HEK293 (cell line): ENCODE results near the gene CLTC.

ENCODE experiments used
- CTCF ChIP-seq: fragments of 450-650 bp; formaldehyde crosslinking; IDR thresholded peaks from 2 replicates; pipeline ENCODE4 v1.5.1; 2016; ENCODE audit warnings: missing biosample characterization, missing genetic modification characterization
- IKZF3 ChIP-seq: fragments of 450-650 bp; IDR thresholded peaks from 2 replicates; pipeline ENCODE4 v1.5.0; 2018; ENCODE audit warnings: missing biosample characterization, mild to moderate bottlenecking, missing genetic modification characterization, moderate library complexity
- PRDM2 ChIP-seq: fragments of 450-650 bp; formaldehyde crosslinking; IDR thresholded peaks from 2 replicates; pipeline ENCODE4 v1.5.1; 2016; ENCODE audit warnings: missing biosample characterization, missing genetic modification characterization, borderline replicate concordance
- REPIN1 ChIP-seq: fragments of 450-650 bp; formaldehyde crosslinking; IDR thresholded peaks from 2 replicates; pipeline ENCODE4 v1.5.1; 2017; ENCODE audit warnings: missing biosample characterization, missing genetic modification characterization, low read depth
- ZBTB10 ChIP-seq: fragments of 450-650 bp; formaldehyde crosslinking; IDR thresholded peaks from 2 replicates; pipeline ENCODE4 v1.5.1; 2016; ENCODE audit warnings: missing biosample characterization, missing genetic modification characterization
- ZBTB7A ChIP-seq: fragments of 450-650 bp; formaldehyde crosslinking; IDR thresholded peaks from 2 replicates; pipeline ENCODE4 v1.5.1; 2016; ENCODE audit warnings: low read depth, missing biosample characterization, missing genetic modification characterization
- ZNF221 ChIP-seq: fragments of 450-650 bp; formaldehyde crosslinking; IDR thresholded peaks from 2 replicates; pipeline ENCODE4 v1.5.1; 2017; ENCODE audit warnings: missing biosample characterization, missing genetic modification characterization, borderline replicate concordance
- ZNF23 ChIP-seq: fragments of 450-650 bp; formaldehyde crosslinking; IDR thresholded peaks from 2 replicates; pipeline ENCODE4 v1.5.1; 2016; ENCODE audit warnings: missing biosample characterization, missing genetic modification characterization, borderline replicate concordance
- ZNF544 ChIP-seq: fragments of 450-650 bp; formaldehyde crosslinking; IDR thresholded peaks from 2 replicates; pipeline ENCODE4 v1.5.0; 2017; ENCODE audit warnings: missing biosample characterization, missing genetic modification characterization
- ZNF658 ChIP-seq: fragments of 450-650 bp; formaldehyde crosslinking; IDR thresholded peaks from 2 replicates; pipeline ENCODE4; 2016; ENCODE audit warnings: missing biosample characterization, missing genetic modification characterization
- ZNF768 ChIP-seq: fragments of 450-650 bp; formaldehyde crosslinking; IDR thresholded peaks from 2 replicates; pipeline ENCODE4 v1.5.1; 2018; ENCODE audit warnings: missing biosample characterization, mild to moderate bottlenecking, missing genetic modification characterization

GRCh38 chr17:59601130-59601529, 18.6 kb upstream of the CLTC start:
- no peak for TF ChIP-seq ZNF544 (tag by site-specific recombination)
- no peak for TF ChIP-seq CTCF (tag by site-specific recombination)
- TF ChIP-seq IKZF3 (tag by site-specific recombination): no peak
- no peak for TF ChIP-seq ZBTB7A (tag by site-specific recombination)
- no peak for TF ChIP-seq ZNF768 (tag by site-specific recombination)
- no peak for TF ChIP-seq ZNF658 (tag by site-specific recombination)
- no peak for TF ChIP-seq REPIN1
- no peak for TF ChIP-seq ZNF23
- TF ChIP-seq PRDM2: no peak
- TF ChIP-seq ZBTB10 (tag by site-specific recombination): no peak
- no peak for TF ChIP-seq ZNF221 (tag by site-specific recombination)
